Activated effector memory CD4-positive, alpha-beta T cell treated with Interleukin-2 at 50 U/mL for 16 hours (primary cell): ENCODE results near the gene DIP2C.
"Not testable (repeated sequence)": the region's sequence is repeated elsewhere in the genome, so short reads cannot be mapped to it uniquely, and the experiment has no call there.

Source experiments
- DNase-seq: peaks from one replicate; pipeline ENCODE4 v3.0.0-alpha.2; 2020

Gene DIP2C

GRCh38 chr10:384538-385305 is 304.7 kb downstream of the DIP2C start:
- DNase-seq, result no peak

- no peak for DNase-seq
Measured at GRCh38 chr10:383519-383918, 305.9 kb downstream of the DIP2C start.

GRCh38 chr10:381805-382204 is 307.7 kb downstream of the DIP2C start:
- no peak for DNase-seq

- no peak for DNase-seq
Measured at GRCh38 chr10:381346-381745, 308.1 kb downstream of the DIP2C start.

GRCh38 chr10:380313-380940 is 309.0 kb downstream of the DIP2C start:
- DNase-seq, result no peak

- no peak for DNase-seq
Measured at GRCh38 chr10:378930-379704, 310.4 kb downstream of the DIP2C start.

GRCh38 chr10:378230-378929 is 311.1 kb downstream of the DIP2C start:
- DNase-seq, result no peak

- DNase-seq, result no peak
Measured at GRCh38 chr10:377228-377627, 312.2 kb downstream of the DIP2C start.

GRCh38 chr10:375815-376505 is 313.5 kb downstream of the DIP2C start:
- no peak for DNase-seq

- no peak for DNase-seq
Measured at GRCh38 chr10:374354-374753, 315.1 kb downstream of the DIP2C start.

- no peak for DNase-seq
Measured at GRCh38 chr10:373526-374309, 315.8 kb downstream of the DIP2C start.

GRCh38 chr10:373015-373414 is 316.5 kb downstream of the DIP2C start:
- no peak for DNase-seq

- DNase-seq, result no peak
Measured at GRCh38 chr10:372566-372965, 316.9 kb downstream of the DIP2C start.

- no peak for DNase-seq
Measured at GRCh38 chr10:371515-371914, 318.0 kb downstream of the DIP2C start.

- DNase-seq, result no peak
Measured at GRCh38 chr10:370449-370825, 319.0 kb downstream of the DIP2C start.

GRCh38 chr10:369684-370448 is 319.6 kb downstream of the DIP2C start:
- no peak for DNase-seq

- DNase-seq, result no peak
Measured at GRCh38 chr10:369221-369683, 320.2 kb downstream of the DIP2C start.

- no peak for DNase-seq
Measured at GRCh38 chr10:368579-369220, 320.8 kb downstream of the DIP2C start.

GRCh38 chr10:368107-368506 is 321.4 kb downstream of the DIP2C start:
- DNase-seq, result not testable (repeated sequence)

GRCh38 chr10:367636-368035 is 321.8 kb downstream of the DIP2C start:
- no peak for DNase-seq
